Gastroesophageal sphincter (tissue), 4 donors: ENCODE measurements around the gene TMEFF2. TPM values are rescaled to one million over a fixed set of nuclear protein-coding genes. Genes with fewer than 3 reads are reported as not detected.

Experiments used
- ATAC-seq: fragments of 150-250 bp; one replicate; pipeline ENCODE4 v1.9.1; 2016; ENCODE audit warnings: mild to moderate bottlenecking, moderate library complexity
- H3K27ac ChIP-seq, 4 donors: fragments of 200-600 bp; sonication (generic) in 3 of 4; 1 replicate in 3 of 4; 2 replicates in 1 of 4; pipeline ENCODE4 v1.5.1; 2016 to 2019
- H3K27me3 ChIP-seq: fragments of 200-600 bp; sonication (generic); one replicate; pipeline ENCODE4 v1.5.1; 2019
- H3K36me3 ChIP-seq, 2 donors: fragments of 200-600 bp; sonication (generic); one replicate each; pipeline ENCODE4 v1.5.1; 2019; ENCODE audit warnings: control low read depth in 1 of 2
- H3K4me1 ChIP-seq, 3 donors: fragments of 200-600 bp; sonication (generic); 1 replicate in 2 of 3; 2 replicates in 1 of 3; pipeline ENCODE4 v1.5.1; 2016 to 2019; ENCODE audit warnings: control low read depth in 2 of 3
- H3K4me3 ChIP-seq, 2 donors: fragments of 200-600 bp; sonication (generic); one replicate each; pipeline ENCODE4 v1.5.1; 2019; ENCODE audit warnings: mild to moderate bottlenecking in 1 of 2, moderate library complexity in 1 of 2
- H3K9me3 ChIP-seq, 3 donors: fragments of 200-600 bp; sonication (generic); one replicate each; pipeline ENCODE4 v1.5.1; 2017 to 2019; ENCODE audit warnings: control low read depth in 2 of 3
- EP300 ChIP-seq: sonication (generic); formaldehyde crosslinking; IDR thresholded peaks from one replicate; pipeline ENCODE4 v1.6.1; 2017; ENCODE audit warnings: antibody characterized with exemption, mild to moderate bottlenecking
- POLR2A ChIP-seq, 2 donors: fragments of 450-650 bp; IDR thresholded peaks; one replicate each; pipeline ENCODE4 v1.6.1; 2017; ENCODE audit warnings: antibody characterized with exemption in 2 of 2, mild to moderate bottlenecking in 2 of 2, moderate library complexity in 1 of 2
- POLR2AphosphoS5 ChIP-seq: sonication (generic); formaldehyde crosslinking; IDR thresholded peaks from one replicate; pipeline ENCODE4 v1.6.1; 2017; ENCODE audit warnings: antibody characterized with exemption
- WGBS, 2 donors: methylation state at CpG; one replicate each; pipeline ENCODE4 v1.1.5; 2018; ENCODE audit warnings: low coverage in 1 of 2; 5-methylcytosine and 5-hydroxymethylcytosine counted together
- total RNA-seq, 4 donors: library from RNA; depleted of rRNA; stranded (reverse); fragments of >200 nt; gene quantifications; one replicate each; pipeline ENCODE4 v1.1.0, GENCODE V29; 2016
- TF ChIP-seq, protein P1 (sequence below), 4 experiments: fragments of 200-600 bp in 2 of 4; fragments of 450-650 bp in 2 of 4; sonication (generic) in 1 of 4; IDR thresholded peaks; one replicate each; pipeline ENCODE4 v1.5.1; 2017 to 2019; ENCODE audit warnings: antibody characterized with exemption in 4 of 4, mild to moderate bottlenecking in 2 of 4, moderate library complexity in 2 of 4

The TMEFF2 gene
- total RNA-seq, 4 donors from 2014 or later: 0.42 to 3.0 (median 0.83) TPM

GRCh38 chr2:191983591-191983990 is 211.1 kb downstream of the TMEFF2 start:
- Histone ChIP-seq H3K4me3 (no peak overlapping the region), H3K36me3 (no peaks in the 10 kb centered on the region), H3K4me1 (peaks cover 0 to 4% (median 0%) of the 10 kb centered on the region in 3 donors), H3K9me3 (no peaks in the 10 kb centered on the region), H3K27ac (no peak overlapping the region), H3K27me3 (no peaks in the 10 kb centered on the region)
- 32 to 50% methylated on average over 1 of the region's 1 CpG for WGBS, 2 donors
- TF ChIP-seq POLR2AphosphoS5 (no peak), EP300 (no peak), POLR2A (IDR thresholded peaks at IDR 0.05) (no peak)
- TF ChIP-seq, protein P1, sequence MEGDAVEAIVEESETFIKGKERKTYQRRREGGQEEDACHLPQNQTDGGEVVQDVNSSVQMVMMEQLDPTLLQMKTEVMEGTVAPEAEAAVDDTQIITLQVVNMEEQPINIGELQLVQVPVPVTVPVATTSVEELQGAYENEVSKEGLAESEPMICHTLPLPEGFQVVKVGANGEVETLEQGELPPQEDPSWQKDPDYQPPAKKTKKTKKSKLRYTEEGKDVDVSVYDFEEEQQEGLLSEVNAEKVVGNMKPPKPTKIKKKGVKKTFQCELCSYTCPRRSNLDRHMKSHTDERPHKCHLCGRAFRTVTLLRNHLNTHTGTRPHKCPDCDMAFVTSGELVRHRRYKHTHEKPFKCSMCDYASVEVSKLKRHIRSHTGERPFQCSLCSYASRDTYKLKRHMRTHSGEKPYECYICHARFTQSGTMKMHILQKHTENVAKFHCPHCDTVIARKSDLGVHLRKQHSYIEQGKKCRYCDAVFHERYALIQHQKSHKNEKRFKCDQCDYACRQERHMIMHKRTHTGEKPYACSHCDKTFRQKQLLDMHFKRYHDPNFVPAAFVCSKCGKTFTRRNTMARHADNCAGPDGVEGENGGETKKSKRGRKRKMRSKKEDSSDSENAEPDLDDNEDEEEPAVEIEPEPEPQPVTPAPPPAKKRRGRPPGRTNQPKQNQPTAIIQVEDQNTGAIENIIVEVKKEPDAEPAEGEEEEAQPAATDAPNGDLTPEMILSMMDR (IDR thresholded peaks at IDR 0.05): no peak
- ATAC-seq: no peak

DNA sequence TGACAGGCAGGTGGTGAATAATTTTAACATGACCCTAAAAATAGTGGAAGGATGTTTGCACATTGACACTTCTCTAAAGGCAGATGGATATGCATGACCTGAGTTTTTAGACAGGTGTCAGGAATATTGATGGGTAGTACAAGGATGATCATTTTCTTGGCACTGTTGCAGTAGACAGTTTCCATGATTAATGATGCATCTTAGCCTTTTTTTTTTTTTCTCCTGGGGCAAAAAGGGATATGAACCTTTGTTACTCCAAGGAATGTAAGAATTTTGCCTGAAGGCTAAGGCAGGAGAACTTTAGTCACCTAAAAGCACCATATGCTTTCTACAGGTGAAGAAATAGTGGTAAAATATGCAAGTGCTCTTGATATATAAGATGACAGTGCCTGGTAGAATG is 211.5 kb downstream of the TMEFF2 start:
- no peak for TF ChIP-seq EP300
- TF ChIP-seq, protein P1 (IDR thresholded peaks at IDR 0.05): no peak
- no peak for TF ChIP-seq POLR2A (IDR thresholded peaks at IDR 0.05)
- no peak for TF ChIP-seq POLR2AphosphoS5
- no peak for ATAC-seq
- Histone ChIP-seq H3K27ac (no peak overlapping the region), H3K4me3 (no peak overlapping the region), H3K27me3 (no peaks in the 10 kb centered on the region), H3K4me1 (peaks cover 0 to 4% (median 0%) of the 10 kb centered on the region in 3 donors), H3K36me3 (no peaks in the 10 kb centered on the region), H3K9me3 (no peaks in the 10 kb centered on the region)

DNA sequence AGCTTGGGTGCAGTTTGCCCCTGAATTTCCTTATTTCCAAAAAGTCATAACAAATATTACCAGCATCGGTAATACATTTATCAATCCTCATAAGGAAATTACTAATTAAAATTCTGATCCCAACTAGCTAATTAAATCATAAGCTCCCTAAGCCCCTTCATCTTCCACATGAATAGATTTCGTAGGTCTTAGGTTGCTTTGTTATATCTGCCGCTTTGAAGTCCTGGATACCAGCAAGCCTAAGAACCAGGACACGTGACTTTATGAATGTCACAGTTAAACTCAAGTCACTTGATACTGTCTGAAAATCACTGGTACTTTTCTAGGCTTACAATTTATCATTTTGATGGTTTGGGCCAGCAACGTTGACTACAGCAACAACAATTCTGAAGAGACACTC is 213.0 kb downstream of the TMEFF2 start:
- no peak for TF ChIP-seq POLR2AphosphoS5
- TF ChIP-seq, protein P1 (IDR thresholded peaks at IDR 0.05): no peak
- TF ChIP-seq EP300: no peak
- TF ChIP-seq POLR2A (IDR thresholded peaks at IDR 0.05): no peak
- ATAC-seq: no peak
- Histone ChIP-seq H3K27me3 (no peaks in the 10 kb centered on the region), H3K27ac (no peak overlapping the region), H3K4me1 (peaks cover 0 to 4% (median 0%) of the 10 kb centered on the region in 3 donors), H3K36me3 (no peaks in the 10 kb centered on the region), H3K9me3 (no peaks in the 10 kb centered on the region), H3K4me3 (no peak overlapping the region)
- 88 to 90% methylated on average over 2 to 5 of the region's 5 CpGs for WGBS, 2 donors

- no peaks in the 10 kb centered on the region for H3K36me3 ChIP-seq
- ATAC-seq: no peak
- whole genome bisulfite sequencing, 2 donors: 87 to 93% methylated on average over 3 of the region's 3 CpGs
- no peaks in the 10 kb centered on the region for H3K4me1 ChIP-seq
- H3K4me3 ChIP-seq: no peak overlapping the region
- no peaks in the 10 kb centered on the region for H3K27me3 ChIP-seq
- no peaks in the 10 kb centered on the region for H3K9me3 ChIP-seq
- TF ChIP-seq POLR2A (IDR thresholded peaks at IDR 0.05) (no peak), EP300 (no peak), POLR2AphosphoS5 (no peak)
- TF ChIP-seq, protein P1 (IDR thresholded peaks at IDR 0.05): no peak
- no peak overlapping the region for H3K27ac ChIP-seq
Measured at GRCh38 chr2:191980483-191980882, 214.2 kb downstream of the TMEFF2 start.

GRCh38 chr2:191979221-191979730 is 215.5 kb downstream of the TMEFF2 start:
- no peaks in the 10 kb centered on the region for H3K27me3 ChIP-seq
- H3K4me3 ChIP-seq: no peak overlapping the region
- H3K27ac ChIP-seq: no peak overlapping the region
- H3K36me3 ChIP-seq: no peaks in the 10 kb centered on the region
- 50% methylated on average over 2 of the region's 2 CpGs for WGBS, 2 donors
- no peaks in the 10 kb centered on the region for H3K4me1 ChIP-seq
- TF ChIP-seq POLR2A (IDR thresholded peaks at IDR 0.05) (no peak), EP300 (no peak), POLR2AphosphoS5 (no peak)
- TF ChIP-seq, protein P1 (IDR thresholded peaks at IDR 0.05): no peak
- no peak for ATAC-seq
- H3K9me3 ChIP-seq: no peaks in the 10 kb centered on the region
